ENCODE data around the gene TRAPPC10. TPM values are rescaled to one million over a fixed set of nuclear protein-coding genes. Genes with fewer than 3 reads are reported as not detected.
A peak's percentile ranks its signal among the peaks of the same experiment; 100 is the strongest.

Gene TRAPPC10
- total and polyA plus RNA-seq, 10 of the 15 experiments (the other 5 are each of a cell fraction or from before 2014, with no cell fraction given): 1.1 to 39.6 (median 28.2) TPM

- TF ChIP-seq, protein P1, sequence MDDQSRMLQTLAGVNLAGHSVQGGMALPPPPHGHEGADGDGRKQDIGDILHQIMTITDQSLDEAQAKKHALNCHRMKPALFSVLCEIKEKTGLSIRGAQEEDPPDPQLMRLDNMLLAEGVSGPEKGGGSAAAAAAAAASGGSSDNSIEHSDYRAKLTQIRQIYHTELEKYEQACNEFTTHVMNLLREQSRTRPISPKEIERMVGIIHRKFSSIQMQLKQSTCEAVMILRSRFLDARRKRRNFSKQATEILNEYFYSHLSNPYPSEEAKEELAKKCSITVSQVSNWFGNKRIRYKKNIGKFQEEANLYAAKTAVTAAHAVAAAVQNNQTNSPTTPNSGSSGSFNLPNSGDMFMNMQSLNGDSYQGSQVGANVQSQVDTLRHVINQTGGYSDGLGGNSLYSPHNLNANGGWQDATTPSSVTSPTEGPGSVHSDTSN (IDR thresholded peaks at IDR 0.05; ENCODE audit: insufficient replicate concordance, low read depth, low read length): no peak
- no peak for TF ChIP-seq SUPT20H (IDR thresholded peaks at IDR 0.05; ENCODE audit: borderline replicate concordance, control insufficient read depth, low read depth, low read length)
- no peak for TF ChIP-seq MEF2B (IDR thresholded peaks at IDR 0.05; ENCODE audit: partially characterized antibody, poor library complexity, severe bottlenecking)
- peak; percentile 96 for TF ChIP-seq NR2C1 (IDR thresholded peaks at IDR 0.05)
- TF ChIP-seq NFYA (IDR thresholded peaks at IDR 0.05; ENCODE audit: borderline replicate concordance, low read depth, low read length): no peak
- peak; percentile 33 for TF ChIP-seq NKRF (conservative IDR thresholded peaks at IDR 0.05)
- TF ChIP-seq, protein P2, sequence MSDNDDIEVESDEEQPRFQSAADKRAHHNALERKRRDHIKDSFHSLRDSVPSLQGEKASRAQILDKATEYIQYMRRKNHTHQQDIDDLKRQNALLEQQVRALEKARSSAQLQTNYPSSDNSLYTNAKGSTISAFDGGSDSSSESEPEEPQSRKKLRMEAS (IDR thresholded peaks at IDR 0.05; ENCODE audit: low read depth, low read length): no peak
- TF ChIP-seq, protein P3, sequence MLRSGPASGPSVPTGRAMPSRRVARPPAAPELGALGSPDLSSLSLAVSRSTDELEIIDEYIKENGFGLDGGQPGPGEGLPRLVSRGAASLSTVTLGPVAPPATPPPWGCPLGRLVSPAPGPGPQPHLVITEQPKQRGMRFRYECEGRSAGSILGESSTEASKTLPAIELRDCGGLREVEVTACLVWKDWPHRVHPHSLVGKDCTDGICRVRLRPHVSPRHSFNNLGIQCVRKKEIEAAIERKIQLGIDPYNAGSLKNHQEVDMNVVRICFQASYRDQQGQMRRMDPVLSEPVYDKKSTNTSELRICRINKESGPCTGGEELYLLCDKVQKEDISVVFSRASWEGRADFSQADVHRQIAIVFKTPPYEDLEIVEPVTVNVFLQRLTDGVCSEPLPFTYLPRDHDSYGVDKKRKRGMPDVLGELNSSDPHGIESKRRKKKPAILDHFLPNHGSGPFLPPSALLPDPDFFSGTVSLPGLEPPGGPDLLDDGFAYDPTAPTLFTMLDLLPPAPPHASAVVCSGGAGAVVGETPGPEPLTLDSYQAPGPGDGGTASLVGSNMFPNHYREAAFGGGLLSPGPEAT (IDR thresholded peaks at IDR 0.05; ENCODE audit: low read depth): 0 out of 2 replicates have a peak, but pooled peaks have one; percentile 4
- TF ChIP-seq MTA2 (IDR thresholded peaks at IDR 0.05; ENCODE audit: low read depth): no peak
- no peak for TF ChIP-seq SMAD5 (IDR thresholded peaks at IDR 0.05; ENCODE audit: low read depth)
- no peak for TF ChIP-seq TCF3 (IDR thresholded peaks at IDR 0.05; ENCODE audit: borderline replicate concordance, insufficient read depth, low read depth, low read length)
- no peak; the same call in 1 of the 2 replicates for TF ChIP-seq GABPA (IDR thresholded peaks at IDR 0.05; ENCODE audit: low read depth)
- no peak for TF ChIP-seq CHD2 (IDR thresholded peaks at IDR 0.05; ENCODE audit: borderline replicate concordance, low read depth, low read length)
- TF ChIP-seq RELA (IDR thresholded peaks at IDR 0.05; ENCODE audit: borderline replicate concordance, partially characterized antibody): peak; percentile 44
- no peak for TF ChIP-seq BCL3 (IDR thresholded peaks at IDR 0.05; ENCODE audit: borderline replicate concordance, insufficient read depth, low read depth, low read length, poor library complexity, severe bottlenecking)
- no peak for TF ChIP-seq SRF (IDR thresholded peaks at IDR 0.05; ENCODE audit: low read depth in 2 of 2, low read length in 2 of 2)
- TF ChIP-seq YY1 (IDR thresholded peaks at IDR 0.05; ENCODE audit: low read depth, low read length): peak; percentile 37; the same call in 1 of the 2 replicates
Observed at GRCh38 chr21:44012474-44013379, 618 bp downstream of the TRAPPC10 start (continued).

Measured in GM12878 (cell line).